HCT116 (cell line): ENCODE data around the gene DOLPP1. TPM values are rescaled to one million over a fixed set of nuclear protein-coding genes. Genes with fewer than 3 reads are reported as not detected.

Experiments
- ATAC-seq: fragments of 200-7000 bp; cut with Tn5 transposase; 2 replicates; pipeline ENCODE4 v1.9.1; 2020; ENCODE audit warnings: mild to moderate bottlenecking, moderate library complexity
- BruUV-seq: library from RNA; stranded (reverse); fragments of 400-500 nt; replicated peaks from 2 replicates; lab custom pipeline; 2021; lab: Mats Ljungman, UMichigan
- CTCF ChIA-PET: fragments of 300-600 bp; sonication (Branson Sonifier 250); formaldehyde crosslinking; loops from one replicate; lab custom pipeline; 2021; ENCODE audit warnings: antibody characterized with exemption; lab: Charles Lee
- POLR2A ChIA-PET: fragments of 300-600, 350-600 bp; sonication (Branson Sonifier 250); formaldehyde crosslinking; loops from one replicate; lab custom pipeline; 2021; ENCODE audit warnings: antibody characterized with exemption; lab: Charles Lee
- RAD21 ChIA-PET, 2 experiments: fragments of 300-600 bp; sonication (Branson Sonifier 250); formaldehyde crosslinking; loops; one replicate each; lab custom pipeline; 2023; ENCODE audit warnings: low total read pairs in 2 of 2; ENCODE audit not compliant: uncharacterized antibody in 2 of 2, unreplicated experiment in 2 of 2, low non-redundant PET in 1 of 2; lab: Charles Lee
- DNase-seq: peaks from one replicate; pipeline ENCODE4 v3.0.0-alpha.2; 2010; ENCODE audit warnings: low read depth, low spot score
- H2AFZ ChIP-seq: fragments of 200-600 bp; shearing (Covaris generic), sonication (generic); 2 replicates; pipeline ENCODE4 v1.6.1; 2017; ENCODE audit warnings: low read depth, mixed run types, mixed read lengths, antibody characterized with exemption, low read length; ENCODE audit not compliant: poor library complexity, severe bottlenecking
- H3K27ac ChIP-seq: 2 replicates; pipeline ENCODE4 v1.5.1; 2012; ENCODE audit warnings: low read depth, low read length
- H3K27me3 ChIP-seq: fragments of 200-600 bp; sonication (generic); 2 replicates; pipeline ENCODE4 v1.6.1; 2016; ENCODE audit warnings: mixed run types, low read length, mixed read lengths; ENCODE audit not compliant: insufficient read depth
- H3K36me3 ChIP-seq, 2 experiments: fragments of 200-500 bp in 1 of 2; fragments of 200-600 bp in 1 of 2; sonication (Bioruptor generic) in 1 of 2; sonication (generic) in 1 of 2; 2 replicates each; pipeline versions ENCODE4 v1.5.1 to v1.6.1; 2014 to 2016; ENCODE audit warnings: low read length in 2 of 2, inconsistent platforms in 1 of 2, mixed read lengths in 1 of 2, mixed run types in 1 of 2; ENCODE audit not compliant: insufficient read depth in 2 of 2, control insufficient read depth in 1 of 2
- H3K4me1 ChIP-seq, 2 experiments: fragments of 200-600 bp in 1 of 2; sonication (generic) in 1 of 2; 2 replicates each; pipeline versions ENCODE4 v1.5.1 to v1.6.1; 2012 to 2017; ENCODE audit warnings: low read length in 2 of 2, inconsistent platforms in 1 of 2, mild to moderate bottlenecking in 1 of 2, mixed read lengths in 1 of 2, mixed run types in 1 of 2, moderate library complexity in 1 of 2; ENCODE audit not compliant: insufficient read depth in 2 of 2, control insufficient read depth in 1 of 2
- H3K4me2 ChIP-seq: fragments of 200-600 bp; sonication (generic); 2 replicates; pipeline ENCODE4 v1.6.1; 2017; ENCODE audit warnings: mixed run types, low read length, mixed read lengths
- H3K4me3 ChIP-seq, 2 experiments: fragments of 200-600 bp in 1 of 2; sonication (generic) in 1 of 2; replicated peaks in 1 of 2; 2 replicates each; pipeline ENCODE4 v1.5.1; 2011 to 2016; ENCODE audit warnings: low read length in 2 of 2, control low read depth in 1 of 2, low read depth in 1 of 2, mild to moderate bottlenecking in 1 of 2, mixed read lengths in 1 of 2, mixed run types in 1 of 2
- H3K79me2 ChIP-seq: fragments of 200-600 bp; sonication (generic); 2 replicates; pipeline ENCODE4 v1.6.1; 2017; ENCODE audit warnings: mild to moderate bottlenecking, mixed run types, low read length, moderate library complexity, mixed read lengths; ENCODE audit not compliant: insufficient read depth
- H3K9ac ChIP-seq: fragments of 200-600 bp; sonication (generic); 2 replicates; pipeline ENCODE4 v1.6.1; 2016; ENCODE audit warnings: low read length, mixed read lengths
- H3K9me2 ChIP-seq: fragments of 200-600 bp; sonication (generic), shearing (Covaris generic); 2 replicates; pipeline ENCODE4 v1.6.1; 2017; ENCODE audit warnings: mixed run types, mild to moderate bottlenecking, moderate library complexity; ENCODE audit not compliant: insufficient read depth
- H3K9me3 ChIP-seq, 2 experiments: fragments of 200-500 bp in 1 of 2; fragments of 200-600 bp in 1 of 2; sonication (Bioruptor generic) in 1 of 2; sonication (generic) in 1 of 2; 2 replicates each; pipeline ENCODE4 v1.6.1; 2014 to 2017; ENCODE audit warnings: low read length in 2 of 2, mixed read lengths in 2 of 2, inconsistent platforms in 1 of 2, low read depth in 1 of 2, mild to moderate bottlenecking in 1 of 2, mixed run types in 1 of 2, moderate library complexity in 1 of 2; ENCODE audit not compliant: control insufficient read depth in 1 of 2, insufficient read depth in 1 of 2
- H4K20me1 ChIP-seq: fragments of 200-600 bp; sonication (generic), shearing (Covaris generic); 2 replicates; pipeline ENCODE4 v1.6.1; 2017; ENCODE audit warnings: mixed run types, mild to moderate bottlenecking, moderate library complexity; ENCODE audit not compliant: insufficient read depth
- ATF3 ChIP-seq: IDR thresholded peaks from 2 replicates; pipeline ENCODE4 v1.6.1; 2012
- CBX3 ChIP-seq: IDR thresholded peaks from 2 replicates; pipeline ENCODE4 v1.6.1; 2012; ENCODE audit warnings: low read depth
- EGR1 ChIP-seq: IDR thresholded peaks from 2 replicates; pipeline ENCODE4 v1.6.1; 2012; ENCODE audit warnings: low read depth
- ELF1 ChIP-seq: IDR thresholded peaks from 2 replicates; pipeline ENCODE4 v1.6.1; 2012; ENCODE audit warnings: low read depth, borderline replicate concordance
- POLR2A ChIP-seq: IDR thresholded peaks from 2 replicates; pipeline ENCODE4 v1.7.0; 2011; ENCODE audit warnings: borderline replicate concordance; ENCODE audit not compliant: insufficient read depth, insufficient read length; ENCODE audit errors: extremely low read depth
- POLR2AphosphoS5 ChIP-seq: IDR thresholded peaks from 2 replicates; pipeline ENCODE4 v1.6.1; 2011; ENCODE audit warnings: mild to moderate bottlenecking, low read depth, low read length, moderate library complexity
- SIN3A ChIP-seq: IDR thresholded peaks from 2 replicates; pipeline ENCODE4 v1.6.1; 2012; ENCODE audit warnings: low read depth
- TCF7L2 ChIP-seq: IDR thresholded peaks from 2 replicates; pipeline ENCODE4 v1.7.0; 2011; ENCODE audit warnings: borderline replicate concordance, inconsistent platforms; ENCODE audit not compliant: insufficient read depth, insufficient read length; ENCODE audit errors: extremely low read depth
- YY1 ChIP-seq: IDR thresholded peaks from 2 replicates; pipeline ENCODE4 v1.6.1; 2011; ENCODE audit warnings: low read length, low read depth, moderate library complexity, mild to moderate bottlenecking; ENCODE audit not compliant: insufficient replicate concordance; ENCODE audit errors: extremely low read depth
- intact Hi-C: fragments of 100-400 bp; cut with micrococcal nuclease; formaldehyde crosslinking; loops from 2 replicates; pipeline ENCODE4 v1.10.0; 2022
- total RNA-seq: library from RNA; stranded (reverse); gene quantifications from one replicate; pipeline ENCODE4 v1.2.1, GENCODE V29; 2021; ENCODE audit not compliant: unreplicated experiment

Gene DOLPP1
- total RNA-seq, 1 experiment from 2014 or later: 17.4 TPM

DNA sequence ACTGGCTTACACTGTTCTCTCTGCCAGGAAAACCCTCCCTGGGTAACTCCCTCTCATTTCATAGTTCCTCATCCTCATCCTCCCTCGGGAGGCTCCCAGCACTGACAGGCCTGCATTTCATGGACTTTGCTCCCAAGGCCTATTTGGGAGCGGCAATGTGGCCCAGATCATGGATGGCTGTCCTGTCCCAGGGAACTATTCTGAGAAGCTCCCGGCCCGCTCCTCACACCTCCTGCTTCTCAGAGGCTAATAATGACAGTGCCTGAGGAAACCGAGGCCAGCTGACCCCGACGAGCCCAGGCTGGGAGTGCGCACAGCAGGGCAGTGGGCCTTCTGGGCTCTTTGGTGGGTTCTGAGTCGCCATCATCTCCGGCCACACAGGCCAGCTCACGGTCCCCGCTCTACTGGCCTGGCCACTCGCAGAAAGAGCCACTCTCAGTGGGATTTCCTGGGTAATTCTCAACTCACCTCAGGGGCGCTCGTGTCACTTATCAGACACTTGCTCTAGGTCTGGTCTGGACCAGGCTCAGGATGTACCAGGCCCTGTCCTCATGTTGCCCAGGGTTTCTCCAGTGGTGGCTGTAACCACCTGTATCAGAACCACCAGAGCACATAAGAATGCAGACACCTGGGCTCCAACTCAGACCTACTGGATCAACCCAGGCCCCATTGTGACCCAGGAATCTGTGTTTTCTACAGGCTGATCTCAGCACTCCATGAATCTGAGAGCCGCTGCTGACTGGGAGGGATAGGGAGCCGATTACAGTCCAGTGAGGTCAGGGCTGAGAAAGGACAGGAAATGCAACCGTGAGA, 2.0 kb upstream of the DOLPP1 start:
- ATAC-seq: no peak
- DNase-seq: no peak
- POLR2A ChIA-PET: no interaction called here
- no peak overlapping the region for H3K4me2 ChIP-seq
- CTCF ChIA-PET: no interaction called here
- H3K4me3 ChIP-seq: no peak overlapping the region
- H3K36me3 ChIP-seq: no peaks in the 10 kb centered on the region
- no peak overlapping the region for H2AFZ ChIP-seq
- no peak overlapping the region for H3K9ac ChIP-seq
- TF ChIP-seq CBX3: no peak
- no peak for TF ChIP-seq SIN3A
- no peak for TF ChIP-seq EGR1
- no peak for TF ChIP-seq YY1
- RAD21 ChIA-PET: no interaction called here
- intact Hi-C loops: no loop called here
- no peak overlapping the region for H3K27ac ChIP-seq
- H3K9me2 ChIP-seq: no peaks in the 10 kb centered on the region
- H4K20me1 ChIP-seq: no peaks in the 10 kb centered on the region
- no peaks in the 10 kb centered on the region for H3K9me3 ChIP-seq
- H3K79me2 ChIP-seq: peaks cover 26% of the 10 kb centered on the region
- no TSS peak for BruUV-seq
- H3K4me1 ChIP-seq: peaks cover 11 to 17% of the 10 kb centered on the region in 2 experiments
- H3K27me3 ChIP-seq: no peaks in the 10 kb centered on the region

- Histone ChIP-seq H3K27ac (no peak overlapping the region), H3K9ac (no peak overlapping the region), H3K9me2 (no peaks in the 10 kb centered on the region), H3K27me3 (no peaks in the 10 kb centered on the region), H3K79me2 (peaks cover 31% of the 10 kb centered on the region), H3K36me3 (no peaks in the 10 kb centered on the region), H3K4me3 (peak overlapping the region in 1 of 2 experiments; percentile 95; a peak in 2 of 4 replicates), H2AFZ (no peak overlapping the region), H4K20me1 (no peaks in the 10 kb centered on the region), H3K9me3 (no peaks in the 10 kb centered on the region), H3K4me1 (peaks cover 11 to 17% of the 10 kb centered on the region in 2 experiments), H3K4me2 (peak overlapping the region; percentile 65)
- ATAC-seq (no peak), DNase-seq (no peak)
- ChIA-PET CTCF (no interaction called here), RAD21 (interaction anchor here in 1 of 2 experiments (1.0 kb wide), 1 partner anchor 60 kb away, joined by 4 read pairs; no protein-coding TSS in a partner anchor), POLR2A (no interaction called here)
- BruUV-seq: no TSS peak
- TF ChIP-seq POLR2AphosphoS5: no peak
- no peak for TF ChIP-seq ATF3
- no peak for TF ChIP-seq ELF1
- TF ChIP-seq TCF7L2: no peak
- no peak for TF ChIP-seq SIN3A
- TF ChIP-seq POLR2A: no peak
- intact Hi-C loops: loop anchor here (2.0 kb wide), 1 partner anchor 51 kb away; the partner anchor contains the start of gene SH3GLB2
These were observed 1.1 kb upstream of the DOLPP1 start for GRCh38 chr9:129079829-129080228.
